GM23338 (cell line): ENCODE results near the gene CPNE6. TPM values are rescaled to one million over a fixed set of nuclear protein-coding genes. Genes with fewer than 3 reads are reported as not detected.

ENCODE experiments used
- ATAC-seq: fragments of 200-7000 bp; cut with Tn5 transposase; 3 replicates; pipeline ENCODE4 v1.9.1; 2020
- DNase-seq: peaks from one replicate; pipeline ENCODE4 v3.0.0-alpha.2; 2015; ENCODE audit warnings: low spot score
- H2AFZ ChIP-seq: fragments of 200-600 bp; sonication (generic); 2 replicates; pipeline ENCODE4 v1.8.0; 2016; ENCODE audit warnings: antibody characterized with exemption, mild to moderate bottlenecking, moderate library complexity
- H3F3A ChIP-seq: fragments of 200-600 bp; sonication (generic); replicated peaks from 2 replicates; pipeline ENCODE4 v1.8.0; 2017; ENCODE audit warnings: antibody characterized with exemption, mixed run types, low read depth
- H3K27ac ChIP-seq: fragments of 200-600 bp; sonication (generic); 2 replicates; pipeline ENCODE4 v1.6.1; 2016; ENCODE audit warnings: low read depth
- H3K27me3 ChIP-seq: fragments of 200-600 bp; sonication (generic); 2 replicates; pipeline ENCODE4 v1.8.0; 2016; ENCODE audit warnings: mild to moderate bottlenecking, mixed run types, moderate library complexity; ENCODE audit not compliant: insufficient read depth
- H3K36me3 ChIP-seq: fragments of 200-600 bp; sonication (generic); 2 replicates; pipeline ENCODE4 v1.8.0; 2016; ENCODE audit warnings: mild to moderate bottlenecking; ENCODE audit not compliant: insufficient read depth
- H3K4me1 ChIP-seq: fragments of 200-600 bp; sonication (generic); 2 replicates; pipeline ENCODE4 v1.8.0; 2016; ENCODE audit warnings: mild to moderate bottlenecking, moderate library complexity; ENCODE audit not compliant: insufficient read depth
- H3K4me2 ChIP-seq: fragments of 200-600 bp; sonication (generic); 2 replicates; pipeline ENCODE4 v1.7.1; 2017; ENCODE audit warnings: mixed run types
- H3K4me3 ChIP-seq: fragments of 200-600 bp; sonication (generic); 2 replicates; pipeline ENCODE4 v1.6.1; 2016; ENCODE audit warnings: mixed run types
- H3K79me2 ChIP-seq: fragments of 200-600 bp; sonication (generic); replicated peaks from 2 replicates; pipeline ENCODE4 v1.8.0; 2017; ENCODE audit warnings: mild to moderate bottlenecking; ENCODE audit not compliant: insufficient read depth
- H3K9me2 ChIP-seq: fragments of 200-600 bp; sonication (generic); 2 replicates; pipeline ENCODE4 v1.8.0; 2017; ENCODE audit not compliant: insufficient read depth
- H4K20me1 ChIP-seq: fragments of 200-600 bp; sonication (generic); replicated peaks from 2 replicates; pipeline ENCODE4 v1.8.0; 2017; ENCODE audit warnings: mild to moderate bottlenecking; ENCODE audit not compliant: insufficient read depth
- H3K27ac Mint-ChIP-seq: 2 replicates; pipeline ENCODE4 v1.8.0; 2020; ENCODE audit warnings: inconsistent platforms, mild to moderate bottlenecking, moderate library complexity, mixed read lengths
- H3K27me3 Mint-ChIP-seq: 3 replicates; pipeline ENCODE4 v1.8.0; 2022; ENCODE audit warnings: low read depth, mild to moderate bottlenecking, moderate library complexity, mixed read lengths, inconsistent platforms; ENCODE audit not compliant: insufficient read depth, poor library complexity
- H3K36me3 Mint-ChIP-seq: 3 replicates; pipeline ENCODE4 v1.8.0; 2021; ENCODE audit warnings: low read depth, mild to moderate bottlenecking, inconsistent platforms, moderate library complexity, mixed read lengths
- H3K4me1 Mint-ChIP-seq: 3 replicates; pipeline ENCODE4 v1.8.0; 2020; ENCODE audit warnings: mild to moderate bottlenecking, inconsistent platforms, mixed read lengths
- H3K4me3 Mint-ChIP-seq: 3 replicates; pipeline ENCODE4 v1.8.0; 2021; ENCODE audit warnings: moderate library complexity, mild to moderate bottlenecking, inconsistent platforms, mixed read lengths
- H3K9me3 Mint-ChIP-seq: 3 replicates; pipeline ENCODE4 v1.8.0; 2020; ENCODE audit warnings: moderate library complexity, mild to moderate bottlenecking, inconsistent platforms, mixed read lengths
- CREB1 ChIP-seq: fragments of 250-450 bp; sonication (Bioruptor Pico); IDR thresholded peaks from 2 replicates; pipeline ENCODE4 v1.5.0; 2020; ENCODE audit warnings: low read depth, mild to moderate bottlenecking, moderate library complexity
- CTCF ChIP-seq, 2 experiments: fragments of 200-600 bp in 1 of 2; sonication (generic) in 1 of 2; conservative IDR thresholded peaks; 2 replicates each; pipeline versions ENCODE4 v1.5.1 to v1.6.1; 2016 to 2017; ENCODE audit warnings: antibody characterized with exemption in 2 of 2, low read depth in 2 of 2, mild to moderate bottlenecking in 2 of 2, moderate library complexity in 1 of 2
- ETS1 ChIP-seq: IDR thresholded peaks from 2 replicates; pipeline ENCODE4 v1.6.1; 2016; ENCODE audit warnings: antibody characterized with exemption
- EZH2phosphoT487 ChIP-seq: fragments of 200-600 bp; sonication (generic); IDR thresholded peaks from one replicate; pipeline ENCODE4 v1.8.1; 2018; ENCODE audit warnings: antibody characterized with exemption; ENCODE audit not compliant: unreplicated experiment
- JUNB ChIP-seq: IDR thresholded peaks from one replicate; pipeline ENCODE4 v1.6.1; 2016; ENCODE audit warnings: antibody characterized with exemption; ENCODE audit not compliant: unreplicated experiment
- NANOG ChIP-seq: IDR thresholded peaks from 2 replicates; pipeline ENCODE4 v1.6.1; 2016; ENCODE audit warnings: antibody characterized with exemption, borderline replicate concordance
- POLR2AphosphoS5 ChIP-seq: IDR thresholded peaks from 2 replicates; pipeline ENCODE4 v1.6.1; 2016; ENCODE audit warnings: antibody characterized with exemption, low read depth
- STAT1 ChIP-seq: IDR thresholded peaks from one replicate; pipeline ENCODE4 v1.6.1; 2016; ENCODE audit warnings: antibody characterized with exemption; ENCODE audit not compliant: unreplicated experiment
- polyA plus RNA-seq: library from polyadenylated mRNA; unstranded; fragments of >200 nt; fragmentation: Nextera tagmentation; extraction: Ambion mirVana; gene quantifications from 2 replicates; pipeline ENCODE4 v1.2.1, GENCODE V29; 2016
- total RNA-seq: library from RNA; depleted of rRNA; stranded (reverse); fragments of >200 nt; shearing (Covaris generic); gene quantifications from 2 replicates; pipeline ENCODE4 v1.2.3, GENCODE V29; 2014
- TF ChIP-seq, protein P1 (sequence below): IDR thresholded peaks from one replicate; pipeline ENCODE4 v1.6.1; 2018; ENCODE audit warnings: antibody characterized with exemption; ENCODE audit not compliant: unreplicated experiment

CPNE6 gene
- total and polyA plus RNA-seq, 2 experiments from 2014 or later, result 0.16 TPM; not detected in 1

- TF ChIP-seq EZH2phosphoT487 (no peak), ETS1 (no peak), CREB1 (CRISPR knock-in tag) (no peak), JUNB (no peak)
- TF ChIP-seq, protein P1, sequence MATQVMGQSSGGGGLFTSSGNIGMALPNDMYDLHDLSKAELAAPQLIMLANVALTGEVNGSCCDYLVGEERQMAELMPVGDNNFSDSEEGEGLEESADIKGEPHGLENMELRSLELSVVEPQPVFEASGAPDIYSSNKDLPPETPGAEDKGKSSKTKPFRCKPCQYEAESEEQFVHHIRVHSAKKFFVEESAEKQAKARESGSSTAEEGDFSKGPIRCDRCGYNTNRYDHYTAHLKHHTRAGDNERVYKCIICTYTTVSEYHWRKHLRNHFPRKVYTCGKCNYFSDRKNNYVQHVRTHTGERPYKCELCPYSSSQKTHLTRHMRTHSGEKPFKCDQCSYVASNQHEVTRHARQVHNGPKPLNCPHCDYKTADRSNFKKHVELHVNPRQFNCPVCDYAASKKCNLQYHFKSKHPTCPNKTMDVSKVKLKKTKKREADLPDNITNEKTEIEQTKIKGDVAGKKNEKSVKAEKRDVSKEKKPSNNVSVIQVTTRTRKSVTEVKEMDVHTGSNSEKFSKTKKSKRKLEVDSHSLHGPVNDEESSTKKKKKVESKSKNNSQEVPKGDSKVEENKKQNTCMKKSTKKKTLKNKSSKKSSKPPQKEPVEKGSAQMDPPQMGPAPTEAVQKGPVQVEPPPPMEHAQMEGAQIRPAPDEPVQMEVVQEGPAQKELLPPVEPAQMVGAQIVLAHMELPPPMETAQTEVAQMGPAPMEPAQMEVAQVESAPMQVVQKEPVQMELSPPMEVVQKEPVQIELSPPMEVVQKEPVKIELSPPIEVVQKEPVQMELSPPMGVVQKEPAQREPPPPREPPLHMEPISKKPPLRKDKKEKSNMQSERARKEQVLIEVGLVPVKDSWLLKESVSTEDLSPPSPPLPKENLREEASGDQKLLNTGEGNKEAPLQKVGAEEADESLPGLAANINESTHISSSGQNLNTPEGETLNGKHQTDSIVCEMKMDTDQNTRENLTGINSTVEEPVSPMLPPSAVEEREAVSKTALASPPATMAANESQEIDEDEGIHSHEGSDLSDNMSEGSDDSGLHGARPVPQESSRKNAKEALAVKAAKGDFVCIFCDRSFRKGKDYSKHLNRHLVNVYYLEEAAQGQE, result no peak
Measured at GRCh38 chr14:24100982-24101494, 29.7 kb downstream of the CPNE6 start (continued).

GRCh38 chr14:24102357-24103048 is 31.1 kb downstream of the CPNE6 start:
- no peaks in the 10 kb centered on the region for H3K9me2 ChIP-seq

More at GRCh38 chr14:24102357-24103048, 31.1 kb downstream of the CPNE6 start:
- H3K27ac Mint-ChIP-seq, result no peak overlapping the region
- TF ChIP-seq POLR2AphosphoS5 (no peak), NANOG (no peak), EZH2phosphoT487 (no peak), STAT1 (no peak), ETS1 (no peak), JUNB (no peak), CTCF (conservative IDR thresholded peaks at IDR 0.05; ENCODE audit: low read depth in 2 of 2) (no peak), CREB1 (CRISPR knock-in tag) (no peak)
- peaks cover 5% of the 10 kb centered on the region for H3K27me3 Mint-ChIP-seq
- H4K20me1 ChIP-seq, result peaks cover 5% of the 10 kb centered on the region; the same call in 1 of the 2 replicates
- H3K36me3 Mint-ChIP-seq, result peaks cover 77% of the 10 kb centered on the region
- DNase-seq, result no peak
- no peak overlapping the region for H2AFZ ChIP-seq
- ATAC-seq, result no peak
- peaks cover 31% of the 10 kb centered on the region for H3K36me3 ChIP-seq
- H3K4me3 Mint-ChIP-seq, result no peak overlapping the region
- H3K27ac ChIP-seq, result no peak overlapping the region
- no peak overlapping the region for H3K4me2 ChIP-seq
- H3K9me3 Mint-ChIP-seq, result peaks cover 14% of the 10 kb centered on the region
- H3K79me2 ChIP-seq, result no peaks in the 10 kb centered on the region
- no peaks in the 10 kb centered on the region for H3K4me1 ChIP-seq
- no peak overlapping the region for H3K4me3 ChIP-seq
- H3K27me3 ChIP-seq, result no peaks in the 10 kb centered on the region
- peaks cover 3% of the 10 kb centered on the region; the same call in 1 of the 3 replicates for H3K4me1 Mint-ChIP-seq
- H3F3A ChIP-seq, result peaks cover 5% of the 10 kb centered on the region; the same call in 1 of the 2 replicates
